Activated CD4-positive, alpha-beta memory T cell treated with anti-CD3 and anti-CD28 coated beads, Interleukin-2, amount 10 ng/mL, durations not matched to agents 7 days and 5 days (primary cell): Measurements from ENCODE around the gene FAF1. TPM values are rescaled to one million over a fixed set of nuclear protein-coding genes. Genes with fewer than 3 reads are reported as not detected.
"Not testable (repeated sequence)": the region's sequence is repeated elsewhere in the genome, so short reads cannot be mapped to it uniquely, and the experiment has no call there.

Source experiments
- CTCF ChIA-PET: fragments of 350-600 bp; sonication (Branson Sonifier 250); formaldehyde crosslinking; loops from one replicate; lab custom pipeline; 2021; ENCODE audit warnings: antibody characterized with exemption, inconsistent platforms; lab: Charles Lee
- POLR2A ChIA-PET: fragments of 350-600 bp; sonication (Branson Sonifier 250); formaldehyde crosslinking; loops from one replicate; lab custom pipeline; 2021; ENCODE audit warnings: antibody characterized with exemption; lab: Charles Lee
- DNase-seq: peaks from one replicate; pipeline ENCODE4 v3.0.0-alpha.2; 2020
- H3K27ac Mint-ChIP-seq: one replicate; pipeline ENCODE4 v1.8.0; 2021; ENCODE audit warnings: mild to moderate bottlenecking, mixed read lengths
- H3K27me3 Mint-ChIP-seq: one replicate; pipeline ENCODE4 v1.8.0; 2021; ENCODE audit warnings: mixed read lengths
- H3K36me3 Mint-ChIP-seq: one replicate; pipeline ENCODE4 v1.8.0; 2021; ENCODE audit warnings: low read depth, mixed read lengths
- H3K4me1 Mint-ChIP-seq: one replicate; pipeline ENCODE4 v1.8.0; 2021; ENCODE audit warnings: mixed read lengths
- H3K4me3 Mint-ChIP-seq: one replicate; pipeline ENCODE4 v1.8.0; 2021; ENCODE audit warnings: mild to moderate bottlenecking, mixed read lengths
- H3K9me3 Mint-ChIP-seq: one replicate; pipeline ENCODE4 v1.8.0; 2021; ENCODE audit warnings: mixed read lengths
- total RNA-seq, 2 experiments: library from RNA; stranded (reverse); gene quantifications; one replicate each; pipeline ENCODE4 v1.2.3, GENCODE V29; 2021

Gene FAF1
- total RNA-seq, 2 experiments from 2014 or later, result 71.3 to 75.1 TPM

DNA sequence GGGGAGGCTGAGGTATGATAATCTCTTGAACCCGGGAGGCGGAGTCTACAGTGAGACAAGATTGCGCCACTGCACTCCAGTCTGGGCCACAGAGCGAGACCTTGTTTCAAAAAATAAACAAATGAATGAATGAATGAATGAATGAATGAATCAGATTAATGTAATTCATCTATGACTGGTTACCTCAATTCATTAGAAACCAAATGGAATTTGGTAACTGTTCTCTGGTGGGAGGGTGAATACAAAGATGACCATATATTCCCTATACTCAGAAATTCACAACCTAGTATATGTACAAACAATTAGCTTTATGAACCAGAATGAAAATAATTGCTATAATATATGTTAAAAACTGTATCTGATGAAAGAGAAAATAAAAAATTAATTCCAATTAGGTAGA, 80.9 kb downstream of the FAF1 start:
- Mint-ChIP-seq H3K36me3 (no peaks in the 10 kb centered on the region), H3K27me3 (no peaks in the 10 kb centered on the region), H3K27ac (no peak overlapping the region), H3K4me3 (no peak overlapping the region), H3K9me3 (no peaks in the 10 kb centered on the region), H3K4me1 (no peaks in the 10 kb centered on the region)
- ChIA-PET POLR2A (no interaction called here), CTCF (interaction anchor here (1.1 kb wide), 1 partner anchor 51 kb away, joined by 3 read pairs; no protein-coding TSS in a partner anchor)
- no peak for DNase-seq

DNA sequence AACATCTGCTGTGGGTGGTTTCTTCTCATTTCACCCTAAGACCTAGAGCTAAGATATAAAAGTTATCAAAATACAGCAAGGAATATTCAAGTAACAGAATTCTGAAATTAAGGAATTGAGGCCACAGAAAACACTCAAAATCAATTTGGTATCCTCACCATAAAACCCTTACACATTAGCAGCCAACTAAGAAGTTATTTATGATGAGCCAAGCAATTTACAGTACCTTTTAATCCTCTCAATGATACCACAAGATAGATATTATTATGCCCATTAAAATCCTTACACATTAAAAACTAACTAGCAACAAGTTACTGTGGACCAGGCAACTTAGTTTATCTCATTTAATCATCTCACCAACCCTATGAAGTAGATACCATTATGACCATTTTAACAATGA, 81.6 kb downstream of the FAF1 start:
- Mint-ChIP-seq H3K4me1 (peaks cover 3% of the 10 kb centered on the region), H3K27me3 (no peaks in the 10 kb centered on the region), H3K36me3 (no peaks in the 10 kb centered on the region), H3K4me3 (no peak overlapping the region), H3K27ac (no peak overlapping the region), H3K9me3 (no peaks in the 10 kb centered on the region)
- ChIA-PET POLR2A (no interaction called here), CTCF (no interaction called here)
- DNase-seq, result no peak

DNA sequence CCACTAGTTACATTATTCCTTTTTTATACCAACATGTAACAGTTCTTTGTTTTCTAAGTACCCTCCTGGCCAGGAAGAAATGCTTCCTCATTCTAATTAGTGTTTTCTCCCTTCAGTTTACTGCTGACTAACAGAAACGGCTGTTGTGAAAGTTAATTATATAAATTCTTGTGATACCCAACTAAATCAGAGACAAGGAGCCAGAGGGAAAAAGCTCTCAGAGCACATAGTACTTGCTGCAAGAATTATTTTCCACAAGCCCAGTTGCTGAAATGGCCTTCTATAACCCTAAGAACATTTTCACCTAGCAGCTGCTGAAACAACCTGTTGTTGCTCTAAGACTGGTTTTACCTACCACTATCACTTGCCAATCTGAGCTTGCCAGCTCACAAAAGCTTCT, 82.4 kb downstream of the FAF1 start:
- Mint-ChIP-seq H3K27me3 (no peaks in the 10 kb centered on the region), H3K27ac (no peak overlapping the region), H3K36me3 (no peaks in the 10 kb centered on the region), H3K9me3 (no peaks in the 10 kb centered on the region), H3K4me1 (peaks cover 4% of the 10 kb centered on the region), H3K4me3 (no peak overlapping the region)
- ChIA-PET CTCF (no interaction called here), POLR2A (no interaction called here)
- DNase-seq, result no peak

DNA sequence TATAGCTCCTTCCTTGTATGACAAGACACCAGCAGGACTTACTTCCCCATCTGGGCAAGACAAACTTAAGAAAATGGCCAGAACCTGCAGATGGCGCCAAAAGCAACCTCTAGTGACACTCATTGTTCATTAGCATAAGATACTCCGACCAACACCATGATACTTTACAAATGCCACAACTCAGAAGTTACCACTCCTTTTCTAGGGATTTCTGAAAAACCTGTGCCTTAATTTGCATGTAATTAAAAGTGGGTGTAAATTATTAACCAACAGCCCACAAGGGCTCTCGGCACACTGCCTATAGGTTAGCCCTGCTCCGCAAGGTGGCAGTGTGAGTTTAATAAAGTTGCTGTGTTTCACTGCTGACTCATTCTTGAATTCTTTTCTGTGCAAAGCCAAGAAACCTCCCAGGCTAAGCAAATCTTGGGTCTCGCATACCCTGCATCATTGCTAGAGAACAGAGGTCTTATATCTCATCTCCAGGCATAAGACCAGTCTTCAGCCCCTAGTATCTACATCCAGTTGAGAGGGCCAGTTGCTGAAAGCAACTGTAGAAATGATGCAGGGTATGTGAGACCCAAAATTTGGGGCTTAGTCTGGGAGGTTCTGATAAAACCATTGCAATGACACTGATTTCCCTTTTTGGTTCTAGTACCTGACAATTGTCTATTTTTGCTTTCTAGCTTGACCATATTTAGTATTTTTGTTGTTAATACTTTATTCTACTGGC, 86.4 kb downstream of the FAF1 start:
- Mint-ChIP-seq H3K9me3 (no peaks in the 10 kb centered on the region), H3K4me3 (peak overlapping the region; percentile 55), H3K27me3 (no peaks in the 10 kb centered on the region), H3K4me1 (peaks cover 6% of the 10 kb centered on the region), H3K36me3 (no peaks in the 10 kb centered on the region), H3K27ac (no peak overlapping the region)
- CTCF ChIA-PET, result interaction anchor here (0.6 to 2.7 kb wide), 18 partner anchors 8 to 325 kb away, joined by 3 to 11 read pairs (median 4); partner anchors contain the start of gene FAF1
- DNase-seq, result peak; percentile 79
- POLR2A ChIA-PET, result interaction anchor here (0.6 kb wide), 1 partner anchor 1177 kb away, joined by 3 read pairs; no protein-coding TSS in a partner anchor

DNA sequence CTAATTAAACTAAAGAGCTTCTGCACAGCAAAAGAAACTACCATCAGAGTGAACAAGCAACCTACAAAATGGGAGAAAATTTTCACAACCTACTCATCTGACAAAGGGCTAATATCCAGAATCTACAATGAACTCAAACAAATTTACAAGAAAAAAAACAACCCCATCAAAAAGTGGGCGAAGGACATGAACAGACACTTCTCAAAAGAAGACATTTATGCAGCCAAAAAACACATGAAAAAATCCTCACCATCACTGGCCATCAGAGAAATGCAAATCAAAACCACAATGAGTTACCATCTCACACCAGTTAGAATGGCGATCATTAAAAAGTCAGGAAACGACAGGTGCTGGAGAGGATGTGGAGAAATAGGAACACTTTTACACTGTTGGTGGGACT, 95.2 kb downstream of the FAF1 start:
- peaks cover 26% of the 10 kb centered on the region for H3K9me3 Mint-ChIP-seq
- not testable (repeated sequence) for DNase-seq

DNA sequence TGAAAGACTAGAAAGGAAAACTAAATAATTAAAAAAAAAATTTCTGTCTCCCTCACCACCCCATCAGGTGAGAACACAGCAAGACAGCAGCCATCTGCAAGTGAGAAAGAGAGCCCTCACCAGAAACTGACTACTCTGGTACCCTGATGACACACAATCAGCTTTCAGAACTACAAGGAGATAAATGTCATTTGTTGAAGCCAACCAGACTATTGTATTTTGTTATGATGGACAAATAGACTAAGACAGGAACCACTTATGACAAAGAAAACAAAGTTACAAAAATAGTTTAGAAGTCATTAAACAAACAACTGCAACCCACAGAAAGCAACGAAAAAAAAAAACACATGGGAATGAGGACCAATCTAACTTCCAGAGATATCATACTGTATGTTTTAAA, 98.3 kb downstream of the FAF1 start:
- DNase-seq, result no peak
- H3K9me3 Mint-ChIP-seq, result peaks cover 32% of the 10 kb centered on the region
- no peak overlapping the region for H3K27ac Mint-ChIP-seq
- ChIA-PET POLR2A (no interaction called here), CTCF (no interaction called here)
- no peaks in the 10 kb centered on the region for H3K4me1 Mint-ChIP-seq
- no peaks in the 10 kb centered on the region for H3K27me3 Mint-ChIP-seq
- peaks cover 25% of the 10 kb centered on the region for H3K36me3 Mint-ChIP-seq
- H3K4me3 Mint-ChIP-seq, result no peak overlapping the region

More for the DNA sequence above, 95.2 kb downstream of the FAF1 start:
- H3K36me3 Mint-ChIP-seq, result peaks cover 21% of the 10 kb centered on the region
- H3K27ac Mint-ChIP-seq, H3K27me3 Mint-ChIP-seq, CTCF ChIA-PET, H3K4me3 Mint-ChIP-seq, POLR2A ChIA-PET, H3K4me1 Mint-ChIP-seq: not testable (repeated sequence)

DNA sequence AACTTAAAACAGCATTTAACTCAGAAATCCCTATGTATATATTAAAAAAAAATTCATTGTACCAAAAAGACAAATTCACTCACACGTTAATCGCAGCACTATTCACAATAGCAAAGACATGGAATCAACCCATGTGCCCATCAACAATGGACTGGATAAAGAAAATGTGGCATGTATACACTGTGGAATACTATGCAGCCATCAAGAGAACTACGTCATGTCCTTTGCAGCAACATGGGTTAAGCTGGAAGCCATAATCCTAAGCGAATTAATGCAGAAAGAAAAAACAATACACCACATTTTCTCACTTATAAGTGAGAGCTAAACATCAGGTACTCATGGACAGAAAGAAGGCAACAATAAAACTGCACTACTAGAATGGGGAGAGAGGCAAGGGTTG, 99.4 kb downstream of the FAF1 start:
- Mint-ChIP-seq H3K4me1 (no peaks in the 10 kb centered on the region), H3K27me3 (no peaks in the 10 kb centered on the region), H3K36me3 (peaks cover 28% of the 10 kb centered on the region), H3K9me3 (peaks cover 27% of the 10 kb centered on the region), H3K27ac (no peak overlapping the region), H3K4me3 (no peak overlapping the region)
- no peak for DNase-seq
- POLR2A ChIA-PET, result no interaction called here
- CTCF ChIA-PET, result no interaction called here

DNA sequence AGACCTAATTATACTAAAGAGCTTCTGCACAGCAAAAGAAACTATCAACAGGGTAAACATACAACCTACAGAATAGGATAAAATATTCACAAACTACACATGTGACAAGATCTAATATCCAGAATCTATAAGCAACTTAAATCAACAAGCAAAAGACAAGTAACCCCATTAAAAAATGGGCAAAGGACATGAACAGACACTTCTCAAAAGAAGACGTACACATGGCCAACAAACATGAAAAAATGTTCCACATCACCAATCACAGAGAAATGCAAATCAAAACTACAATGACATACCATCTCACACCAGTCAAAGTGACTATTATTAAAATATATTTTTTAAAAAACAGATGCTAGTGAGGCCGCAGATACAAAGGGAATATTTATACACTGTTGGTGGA, 99.8 kb downstream of the FAF1 start:
- CTCF ChIA-PET, result no interaction called here
- Mint-ChIP-seq H3K9me3 (peaks cover 27% of the 10 kb centered on the region), H3K36me3 (peaks cover 28% of the 10 kb centered on the region), H3K4me1 (no peaks in the 10 kb centered on the region), H3K27ac (no peak overlapping the region), H3K4me3 (no peak overlapping the region), H3K27me3 (no peaks in the 10 kb centered on the region)
- POLR2A ChIA-PET, result no interaction called here
- DNase-seq, result no peak

DNA sequence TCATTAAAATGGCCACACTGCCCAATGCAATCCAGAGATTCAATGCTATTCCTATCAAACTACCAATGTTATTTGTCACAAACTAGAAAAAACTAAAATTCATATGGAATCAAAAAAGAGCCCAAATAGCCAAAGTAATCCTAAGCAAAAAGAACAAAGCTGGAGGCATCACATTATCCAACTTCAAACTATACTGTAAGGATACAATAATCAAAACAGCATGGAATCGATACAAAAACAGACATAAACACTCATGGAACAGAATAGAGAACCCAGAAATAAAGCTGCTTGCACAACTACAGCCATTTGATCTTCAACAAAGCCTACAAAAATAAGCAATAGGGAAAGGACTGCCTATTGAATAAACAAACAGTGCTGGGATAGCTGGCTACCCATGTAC, 100.4 kb downstream of the FAF1 start:
- Mint-ChIP-seq H3K4me1 (no peaks in the 10 kb centered on the region), H3K4me3 (no peak overlapping the region), H3K9me3 (peaks cover 27% of the 10 kb centered on the region), H3K27me3 (no peaks in the 10 kb centered on the region), H3K36me3 (peaks cover 28% of the 10 kb centered on the region), H3K27ac (no peak overlapping the region)
- no peak for DNase-seq
- ChIA-PET CTCF (no interaction called here), POLR2A (no interaction called here)

DNA sequence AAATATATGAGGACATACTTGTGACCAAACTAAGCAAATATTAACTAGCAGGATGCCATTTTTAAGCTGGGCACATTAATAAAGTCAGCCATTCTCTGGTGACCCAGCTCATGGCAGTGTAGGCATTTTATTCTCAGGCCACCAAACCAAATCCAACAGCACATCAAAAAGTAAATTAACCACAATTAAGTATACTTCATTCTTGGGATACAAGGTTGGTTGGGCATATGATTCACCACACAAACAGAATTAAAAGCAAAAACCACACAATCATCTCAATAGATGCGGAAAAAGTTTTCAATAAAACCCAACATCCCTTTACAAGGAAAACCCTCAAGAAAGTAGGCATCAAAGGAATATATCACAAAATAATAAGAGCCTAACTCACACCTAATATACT, 101.3 kb downstream of the FAF1 start:
- no peaks in the 10 kb centered on the region for H3K4me1 Mint-ChIP-seq
- H3K36me3 Mint-ChIP-seq, result peaks cover 28% of the 10 kb centered on the region
- no peak overlapping the region for H3K27ac Mint-ChIP-seq
- H3K9me3 Mint-ChIP-seq, result peaks cover 27% of the 10 kb centered on the region
- ChIA-PET CTCF (interaction anchor here (1.6 to 2.1 kb wide), 2 partner anchors 13 to 14 kb away, joined by 5 to 6 read pairs; no protein-coding TSS in a partner anchor), POLR2A (no interaction called here)
- no peak for DNase-seq
- no peaks in the 10 kb centered on the region for H3K27me3 Mint-ChIP-seq
- H3K4me3 Mint-ChIP-seq, result no peak overlapping the region

DNA sequence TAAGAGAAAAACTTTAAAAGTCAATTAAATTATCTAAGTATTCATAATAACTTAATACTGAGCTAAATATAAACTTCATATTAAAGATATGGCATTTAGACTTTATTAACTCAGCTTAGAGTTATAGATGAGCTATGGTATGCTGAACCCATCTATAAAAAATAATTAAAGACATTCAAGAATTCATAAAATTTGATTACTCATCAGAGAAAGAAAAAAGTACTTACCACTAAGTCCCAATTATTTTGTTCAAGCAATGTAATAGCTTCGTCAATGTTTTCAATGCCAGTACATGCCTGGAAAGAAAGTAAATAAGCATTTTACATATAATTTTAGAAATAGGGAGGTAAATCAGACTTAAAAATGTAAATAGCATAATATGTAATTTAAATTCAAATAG, 102.4 kb downstream of the FAF1 start:
- Mint-ChIP-seq H3K9me3 (peaks cover 26% of the 10 kb centered on the region), H3K27ac (no peak overlapping the region), H3K36me3 (peaks cover 24% of the 10 kb centered on the region), H3K27me3 (no peaks in the 10 kb centered on the region), H3K4me3 (no peak overlapping the region), H3K4me1 (no peaks in the 10 kb centered on the region)
- no peak for DNase-seq
- ChIA-PET CTCF (interaction anchor here (1.6 to 2.1 kb wide), 2 partner anchors 14 to 15 kb away, joined by 5 to 6 read pairs; no protein-coding TSS in a partner anchor), POLR2A (no interaction called here)

DNA sequence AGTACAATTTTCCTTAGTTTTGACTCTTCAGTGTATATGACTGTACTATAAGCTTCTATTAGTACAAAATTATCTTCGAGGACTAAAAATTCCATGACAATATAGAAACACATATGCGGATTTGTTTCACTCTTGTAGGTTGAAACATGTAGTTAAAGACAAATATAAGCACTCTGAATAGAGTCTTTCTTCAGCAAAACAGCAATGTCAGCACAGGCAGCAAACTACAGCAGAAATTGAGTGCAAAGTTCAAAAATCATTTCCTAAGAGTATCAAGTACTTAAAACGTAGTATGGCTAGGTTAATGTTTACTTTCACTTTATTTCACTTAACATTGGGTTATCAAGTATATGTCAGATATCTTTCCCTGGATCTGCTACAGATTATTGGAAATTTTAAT, 106.7 kb downstream of the FAF1 start:
- Mint-ChIP-seq H3K9me3 (peaks cover 3% of the 10 kb centered on the region), H3K27me3 (no peaks in the 10 kb centered on the region), H3K4me1 (no peaks in the 10 kb centered on the region), H3K4me3 (no peak overlapping the region), H3K36me3 (peaks cover 6% of the 10 kb centered on the region), H3K27ac (no peak overlapping the region)
- no peak for DNase-seq
- ChIA-PET CTCF (no interaction called here), POLR2A (no interaction called here)

DNA sequence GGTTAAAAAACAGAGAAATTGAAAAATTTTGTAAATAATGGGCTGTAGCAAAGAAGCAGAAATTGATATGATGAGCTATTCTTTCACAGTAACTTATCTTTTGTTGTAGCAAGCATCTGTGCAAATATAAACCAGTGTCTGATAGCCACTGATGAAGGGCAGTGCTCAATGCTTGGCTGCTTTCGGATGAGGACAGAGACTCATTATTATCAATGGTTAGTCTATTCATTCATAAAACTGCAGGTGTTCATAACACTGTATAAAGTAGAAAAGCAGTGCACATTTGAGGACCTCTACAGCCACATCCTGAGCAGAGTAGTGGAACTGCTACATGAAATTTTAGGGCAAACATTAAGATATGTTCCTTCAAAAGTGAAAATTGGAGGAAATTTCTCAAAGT, 107.2 kb downstream of the FAF1 start:
- Mint-ChIP-seq H3K27me3 (no peaks in the 10 kb centered on the region), H3K27ac (no peak overlapping the region), H3K36me3 (peaks cover 8% of the 10 kb centered on the region), H3K4me1 (no peaks in the 10 kb centered on the region), H3K4me3 (no peak overlapping the region), H3K9me3 (peaks cover 3% of the 10 kb centered on the region)
- POLR2A ChIA-PET, result no interaction called here
- DNase-seq, result no peak
- CTCF ChIA-PET, result no interaction called here

DNA sequence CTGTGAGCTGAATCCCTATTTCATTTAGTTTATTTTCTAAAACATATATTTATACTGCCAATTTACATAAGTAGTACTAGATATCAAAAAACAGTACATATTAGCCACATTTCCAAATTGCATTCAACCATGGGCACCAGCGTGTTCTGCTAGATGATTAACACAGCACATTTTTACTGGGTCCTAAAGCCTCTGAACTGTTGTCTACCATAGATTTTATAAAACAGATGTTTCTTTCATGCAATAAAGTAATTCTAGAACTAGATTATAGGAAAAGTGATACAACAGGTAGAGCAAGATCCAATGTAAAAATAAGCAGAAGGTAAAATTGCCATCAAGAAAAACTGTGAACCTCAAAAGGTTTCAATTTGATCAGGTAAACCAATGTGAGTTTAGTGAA, 108.6 kb downstream of the FAF1 start:
- H3K9me3 Mint-ChIP-seq, result peaks cover 5% of the 10 kb centered on the region
- ChIA-PET CTCF (no interaction called here), POLR2A (no interaction called here)
- no peaks in the 10 kb centered on the region for H3K4me1 Mint-ChIP-seq
- H3K36me3 Mint-ChIP-seq, result peaks cover 18% of the 10 kb centered on the region
- H3K27ac Mint-ChIP-seq, result no peak overlapping the region
- no peaks in the 10 kb centered on the region for H3K27me3 Mint-ChIP-seq
- no peak for DNase-seq
- H3K4me3 Mint-ChIP-seq, result no peak overlapping the region
